HG02571 (cell line): ENCODE measurements around the gene ENOPH1.

Experiments
- ATAC-seq: cut with Tn5 transposase; IDR thresholded peaks from one replicate; pipeline ENCODE4 v1.9.1; 2021; ENCODE audit warnings: mild to moderate bottlenecking, moderate library complexity; ENCODE audit not compliant: unreplicated experiment

Gene ENOPH1

GRCh38 chr4:82508011-82508410 is 77.6 kb downstream of the ENOPH1 start:
- no peak for ATAC-seq

- no peak for ATAC-seq
Observed at GRCh38 chr4:82508806-82509428, 78.5 kb downstream of the ENOPH1 start.

GRCh38 chr4:82510216-82510615 is 79.8 kb downstream of the ENOPH1 start:
- no peak for ATAC-seq
